SK-N-SH (cell line): ENCODE results near the gene CHD5. TPM values are rescaled to one million over a fixed set of nuclear protein-coding genes. Genes with fewer than 3 reads are reported as not detected.

Source experiments
- CTCF ChIA-PET: fragments of 300-600, 350-600 bp; formaldehyde crosslinking; extraction: SDS; loops from one replicate; lab custom pipeline; 2021; lab: Yijun Ruan, JAX
- POLR2A ChIA-PET: fragments of 350-600 bp; sonication (Branson Sonifier 250); formaldehyde crosslinking; extraction: SDS; loops from one replicate; lab custom pipeline; 2020; ENCODE audit warnings: antibody characterized with exemption, inconsistent platforms; lab: Yijun Ruan, JAX
- DNase-seq: peaks from one replicate; pipeline ENCODE4 v3.0.0; 2012
- H2AFZ ChIP-seq: fragments of 200-600 bp; sonication (generic); 2 replicates; pipeline ENCODE4 v1.8.1; 2016; ENCODE audit warnings: antibody characterized with exemption, mild to moderate bottlenecking, low read depth
- H3F3A ChIP-seq: fragments of 200-600 bp; sonication (generic); replicated peaks from 2 replicates; pipeline ENCODE3; 2016; ENCODE audit warnings: antibody characterized with exemption, mild to moderate bottlenecking; ENCODE audit not compliant: insufficient read depth
- H3K27ac ChIP-seq, 2 experiments: fragments of 200-500 bp in 1 of 2; fragments of 200-600 bp in 1 of 2; sonication (Bioruptor generic) in 1 of 2; sonication (generic), shearing (Covaris generic) in 1 of 2; 2 replicates each; pipeline versions ENCODE4 v1.5.1 to v1.6.1; 2014 to 2016; ENCODE audit warnings: low read depth in 2 of 2, inconsistent platforms in 1 of 2, low read length in 1 of 2, mild to moderate bottlenecking in 1 of 2, mixed read lengths in 1 of 2
- H3K27me3 ChIP-seq: fragments of 200-600 bp; sonication (generic), shearing (Covaris generic); 2 replicates; pipeline ENCODE4 v1.6.1; 2016; ENCODE audit warnings: mixed run types; ENCODE audit not compliant: insufficient read depth
- H3K36me3 ChIP-seq, 2 experiments: fragments of 200-500 bp in 1 of 2; fragments of 200-600 bp in 1 of 2; sonication (Bioruptor generic) in 1 of 2; sonication (generic) in 1 of 2; replicated peaks in 1 of 2; 2 replicates each; pipeline versions ENCODE3 to v1.5.1; 2014 to 2016; ENCODE audit warnings: low read length in 1 of 2, mild to moderate bottlenecking in 1 of 2; ENCODE audit not compliant: insufficient read depth in 2 of 2, control insufficient read depth in 1 of 2
- H3K4me1 ChIP-seq, 2 experiments: fragments of 200-500 bp in 1 of 2; fragments of 200-600 bp in 1 of 2; sonication (Bioruptor generic) in 1 of 2; sonication (generic), shearing (Covaris generic) in 1 of 2; 2 replicates each; pipeline versions ENCODE4 v1.5.1 to v1.6.1; 2014 to 2016; ENCODE audit warnings: low read depth in 1 of 2, low read length in 1 of 2, mixed run types in 1 of 2; ENCODE audit not compliant: insufficient read depth in 2 of 2, control insufficient read depth in 1 of 2
- H3K4me2 ChIP-seq: fragments of 200-600 bp; sonication (generic), shearing (Covaris generic); 2 replicates; pipeline ENCODE4 v1.6.1; 2017; ENCODE audit warnings: mixed run types
- H3K4me3 ChIP-seq, 2 experiments: fragments of 200-500 bp in 1 of 2; fragments of 200-600 bp in 1 of 2; sonication (Bioruptor generic) in 1 of 2; sonication (generic), shearing (Covaris generic) in 1 of 2; 2 replicates each; pipeline versions ENCODE4 v1.5.1 to v1.8.1; 2014 to 2016; ENCODE audit warnings: low read depth in 2 of 2, inconsistent platforms in 1 of 2, low read length in 1 of 2, mild to moderate bottlenecking in 1 of 2, mixed read lengths in 1 of 2, moderate library complexity in 1 of 2
- H3K79me2 ChIP-seq: fragments of 200-600 bp; sonication (generic); 2 replicates; pipeline ENCODE4 v1.8.1; 2017; ENCODE audit warnings: mild to moderate bottlenecking; ENCODE audit not compliant: insufficient read depth
- H3K9ac ChIP-seq: fragments of 200-600 bp; sonication (generic); 2 replicates; pipeline ENCODE4 v1.6.1; 2017; ENCODE audit warnings: mixed run types
- H3K9me2 ChIP-seq: fragments of 200-600 bp; sonication (generic); 2 replicates; pipeline ENCODE4 v1.6.1; 2017; ENCODE audit warnings: mixed run types
- H3K9me3 ChIP-seq: fragments of 200-600 bp; sonication (generic); 2 replicates; pipeline ENCODE4 v1.6.1; 2017; ENCODE audit warnings: mixed run types, mild to moderate bottlenecking, moderate library complexity
- H4K20me1 ChIP-seq: fragments of 200-600 bp; sonication (generic); 2 replicates; pipeline ENCODE4 v1.6.1; 2017; ENCODE audit warnings: mild to moderate bottlenecking, mixed run types; ENCODE audit not compliant: insufficient read depth
- EP300 ChIP-seq, 2 experiments: IDR thresholded peaks; 2 replicates each; pipeline versions ENCODE4 v1.4.0 to v1.6.1; 2012; ENCODE audit warnings: borderline replicate concordance in 1 of 2, low read depth in 1 of 2, low read length in 1 of 2
- FOXJ3 ChIP-seq: sonication (generic); formaldehyde crosslinking; IDR thresholded peaks from 2 replicates; pipeline ENCODE4 v1.5.1; 2020; ENCODE audit warnings: mild to moderate bottlenecking, missing genetic modification reagents
- IRF3 ChIP-seq: fragments of 150-350 bp; IDR thresholded peaks from 2 replicates; pipeline ENCODE4 v1.6.1; 2016; ENCODE audit warnings: mild to moderate bottlenecking, low read depth, low read length
- PBX3 ChIP-seq: IDR thresholded peaks from 2 replicates; pipeline ENCODE4; 2012
- REST ChIP-seq: IDR thresholded peaks from 2 replicates; pipeline ENCODE4 v1.6.1; 2012; ENCODE audit warnings: mild to moderate bottlenecking, low read depth, low read length, moderate library complexity
- RFX5 ChIP-seq: IDR thresholded peaks from 2 replicates; pipeline ENCODE4 v1.6.1; 2012; ENCODE audit warnings: mild to moderate bottlenecking, improper control_type of control experiment, low read length
- SMC3 ChIP-seq: IDR thresholded peaks from 2 replicates; pipeline ENCODE4 v1.6.1; 2012; ENCODE audit warnings: low read depth, low read length, improper control_type of control experiment
- TAF1 ChIP-seq: IDR thresholded peaks from 2 replicates; pipeline ENCODE4 v1.6.1; 2012; ENCODE audit warnings: low read depth, mild to moderate bottlenecking, low read length, moderate library complexity, borderline replicate concordance
- TEAD4 ChIP-seq: IDR thresholded peaks from 2 replicates; pipeline ENCODE4 v1.4.0; 2012; ENCODE audit warnings: mild to moderate bottlenecking, borderline replicate concordance; ENCODE audit not compliant: insufficient read depth
- YY1 ChIP-seq: IDR thresholded peaks from 2 replicates; pipeline ENCODE4 v1.4.0; 2012; ENCODE audit warnings: low read depth, mild to moderate bottlenecking
- WGBS: methylation state at CpG from one replicate; pipeline ENCODE4 v1.1.6; 2017; ENCODE audit warnings: low lambda C conversion rate; 5-methylcytosine and 5-hydroxymethylcytosine counted together
- polyA plus RNA-seq, 3 experiments: library from polyadenylated mRNA; depleted of rRNA; stranded (reverse); fragments of >200 nt; gene quantifications; 2 replicates each; pipeline ENCODE4 v1.2.3, GENCODE V29; 2012
- TF ChIP-seq, protein P1 (sequence below): IDR thresholded peaks from 2 replicates; pipeline ENCODE4 v1.4.0; 2012; ENCODE audit warnings: low read depth, borderline replicate concordance
- TF ChIP-seq, protein P2 (sequence below): IDR thresholded peaks from 2 replicates; pipeline ENCODE4 v1.4.0; 2012; ENCODE audit warnings: low read depth, borderline replicate concordance

The CHD5 gene
- polyA plus RNA-seq, 1 of the 3 experiments (the other 2 are of a cell fraction): 0.26 TPM

DNA sequence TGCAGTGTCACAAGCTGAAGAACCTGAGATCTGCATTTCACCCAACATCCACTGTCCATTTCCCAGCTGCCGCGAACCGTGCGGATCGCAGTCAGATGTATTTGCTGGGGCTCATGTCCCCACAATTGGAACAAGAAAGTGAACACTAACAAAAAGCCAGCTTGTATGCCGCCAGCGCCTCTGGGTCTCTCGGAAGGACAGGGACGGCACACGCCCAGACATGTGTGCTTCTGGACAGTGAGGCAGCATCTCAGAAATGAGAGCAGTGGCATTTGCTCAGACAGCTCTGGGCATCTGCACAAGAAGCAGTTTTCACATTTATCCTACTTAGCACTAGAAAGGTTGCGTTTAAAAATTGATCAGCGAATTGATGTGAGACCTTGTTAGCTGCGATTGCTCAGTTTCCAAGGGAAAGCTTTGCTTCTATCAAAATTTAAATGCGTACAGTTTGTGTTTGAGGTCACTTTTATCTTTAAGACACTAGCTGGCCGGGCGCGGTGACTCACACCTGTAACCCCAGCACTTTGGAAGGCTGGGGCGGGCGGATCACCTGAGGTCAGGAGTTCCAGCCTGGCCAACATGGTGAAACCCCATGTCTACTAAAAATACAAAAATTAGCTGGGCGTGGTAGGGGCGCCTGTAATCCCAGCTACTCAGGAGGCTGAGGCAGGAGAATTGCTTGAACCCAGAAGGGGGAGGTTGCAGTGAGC is 105.8 kb downstream of the CHD5 start:
- Histone ChIP-seq H3F3A (no peaks in the 10 kb centered on the region), H3K79me2 (no peaks in the 10 kb centered on the region), H3K4me2 (no peak overlapping the region), H4K20me1 (no peaks in the 10 kb centered on the region), H3K9ac (no peak overlapping the region), H3K9me3 (no peaks in the 10 kb centered on the region), H2AFZ (no peak overlapping the region), H3K27ac (no peak overlapping the region; a peak in 1 of 4 replicates), H3K4me1 (peaks cover 0 to 33% of the 10 kb centered on the region in 2 experiments; a peak in 1 of 4 replicates), H3K4me3 (no peak overlapping the region), H3K36me3 (no peaks in the 10 kb centered on the region), H3K9me2 (no peaks in the 10 kb centered on the region), H3K27me3 (no peaks in the 10 kb centered on the region)
- WGBS: 92% methylated on average over 16 of the region's 21 CpGs
- DNase-seq: no peak
- ChIA-PET CTCF (interaction anchor here (1.0 to 3.5 kb wide), 7 partner anchors 8 to 111 kb away, joined by 3 to 19 read pairs (median 4); no protein-coding TSS in a partner anchor), POLR2A (no interaction called here)
- no peak for TF ChIP-seq EP300 (IDR thresholded peaks at IDR 0.05; ENCODE audit: borderline replicate concordance in 1 of 2, low read depth in 1 of 2, low read length in 1 of 2)

- H3K79me2 ChIP-seq: no peaks in the 10 kb centered on the region
- H2AFZ ChIP-seq: no peak overlapping the region
- DNase-seq: no peak
- no peak overlapping the region for H3K9ac ChIP-seq
- H3K4me1 ChIP-seq: peaks cover 0 to 40% of the 10 kb centered on the region in 2 experiments; a peak in 1 of 4 replicates
- POLR2A ChIA-PET: no interaction called here
- no peaks in the 10 kb centered on the region for H3F3A ChIP-seq
- H3K9me2 ChIP-seq: no peaks in the 10 kb centered on the region
- H4K20me1 ChIP-seq: no peaks in the 10 kb centered on the region
- no peak overlapping the region for H3K4me2 ChIP-seq
- no peaks in the 10 kb centered on the region for H3K27me3 ChIP-seq
- no peaks in the 10 kb centered on the region for H3K9me3 ChIP-seq
- H3K36me3 ChIP-seq: no peaks in the 10 kb centered on the region
- H3K27ac ChIP-seq: no peak overlapping the region; a peak in 1 of 4 replicates
- 90% methylated on average over 5 of the region's 15 CpGs for WGBS
- H3K4me3 ChIP-seq: no peak overlapping the region
- CTCF ChIA-PET: interaction anchor here (1.1 to 3.5 kb wide), 6 partner anchors 9 to 112 kb away, joined by 3 to 19 read pairs (median 4); no protein-coding TSS in a partner anchor
- no peak for TF ChIP-seq TAF1
- no peak for TF ChIP-seq FOXJ3 (CRISPR knock-in tag)
- TF ChIP-seq, protein P1, sequence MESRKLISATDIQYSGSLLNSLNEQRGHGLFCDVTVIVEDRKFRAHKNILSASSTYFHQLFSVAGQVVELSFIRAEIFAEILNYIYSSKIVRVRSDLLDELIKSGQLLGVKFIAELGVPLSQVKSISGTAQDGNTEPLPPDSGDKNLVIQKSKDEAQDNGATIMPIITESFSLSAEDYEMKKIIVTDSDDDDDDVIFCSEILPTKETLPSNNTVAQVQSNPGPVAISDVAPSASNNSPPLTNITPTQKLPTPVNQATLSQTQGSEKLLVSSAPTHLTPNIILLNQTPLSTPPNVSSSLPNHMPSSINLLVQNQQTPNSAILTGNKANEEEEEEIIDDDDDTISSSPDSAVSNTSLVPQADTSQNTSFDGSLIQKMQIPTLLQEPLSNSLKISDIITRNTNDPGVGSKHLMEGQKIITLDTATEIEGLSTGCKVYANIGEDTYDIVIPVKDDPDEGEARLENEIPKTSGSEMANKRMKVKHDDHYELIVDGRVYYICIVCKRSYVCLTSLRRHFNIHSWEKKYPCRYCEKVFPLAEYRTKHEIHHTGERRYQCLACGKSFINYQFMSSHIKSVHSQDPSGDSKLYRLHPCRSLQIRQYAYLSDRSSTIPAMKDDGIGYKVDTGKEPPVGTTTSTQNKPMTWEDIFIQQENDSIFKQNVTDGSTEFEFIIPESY: no peak
- TF ChIP-seq, protein P2, sequence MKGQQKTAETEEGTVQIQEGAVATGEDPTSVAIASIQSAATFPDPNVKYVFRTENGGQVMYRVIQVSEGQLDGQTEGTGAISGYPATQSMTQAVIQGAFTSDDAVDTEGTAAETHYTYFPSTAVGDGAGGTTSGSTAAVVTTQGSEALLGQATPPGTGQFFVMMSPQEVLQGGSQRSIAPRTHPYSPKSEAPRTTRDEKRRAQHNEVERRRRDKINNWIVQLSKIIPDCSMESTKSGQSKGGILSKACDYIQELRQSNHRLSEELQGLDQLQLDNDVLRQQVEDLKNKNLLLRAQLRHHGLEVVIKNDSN: no peak
- no peak for TF ChIP-seq SMC3
- no peak for TF ChIP-seq TEAD4
- no peak for TF ChIP-seq REST
- TF ChIP-seq PBX3: no peak
- TF ChIP-seq YY1: no peak
- TF ChIP-seq IRF3: no peak
- TF ChIP-seq RFX5: no peak
Measured at GRCh38 chr1:6073480-6074053, 106.6 kb downstream of the CHD5 start.
